ENCODE results near the gene ADGRD2.

GRCh38 chr9:124517600-124517999, 67.3 kb downstream of the ADGRD2 start:
- TF ChIP-seq POLR2A (IDR thresholded peaks at IDR 0.05; ENCODE audit: borderline replicate concordance, extremely low read depth, insufficient read depth, insufficient read length) (no peak), ATF3 (IDR thresholded peaks at IDR 0.05) (no peak), CTCF (IDR thresholded peaks at IDR 0.05 in 2 of 3, conservative IDR thresholded peaks at IDR 0.05 in 1 of 3; ENCODE audit: borderline replicate concordance in 1 of 3, insufficient read depth in 1 of 3, low read depth in 2 of 3, low read length in 2 of 3) (no peak), EZH2 (IDR thresholded peaks at IDR 0.05) (no peak), MAX (IDR thresholded peaks at IDR 0.05) (no peak), YY1 (IDR thresholded peaks at IDR 0.05; ENCODE audit: extremely low read depth, insufficient replicate concordance, low read depth, low read length) (no peak), EZH2phosphoT487 (IDR thresholded peaks at IDR 0.05; ENCODE audit: borderline replicate concordance) (no peak)

Data from HCT116 (cell line).